Lower leg skin (tissue), 3 donors: ENCODE results near the gene FANCC.

ENCODE experiments used
- POLR2A ChIP-seq, 2 donors: fragments of 450-650 bp; IDR thresholded peaks; one replicate each; pipeline ENCODE4 v1.6.1; 2016 to 2017; ENCODE audit warnings: antibody characterized with exemption in 2 of 2, mild to moderate bottlenecking in 1 of 2, moderate library complexity in 1 of 2
- TF ChIP-seq, protein P1 (sequence below), 3 donors: fragments of 450-650 bp; IDR thresholded peaks; one replicate each; pipeline ENCODE4 v1.5.1; 2016; ENCODE audit warnings: antibody characterized with exemption in 3 of 3, mild to moderate bottlenecking in 3 of 3, moderate library complexity in 2 of 3

DNA sequence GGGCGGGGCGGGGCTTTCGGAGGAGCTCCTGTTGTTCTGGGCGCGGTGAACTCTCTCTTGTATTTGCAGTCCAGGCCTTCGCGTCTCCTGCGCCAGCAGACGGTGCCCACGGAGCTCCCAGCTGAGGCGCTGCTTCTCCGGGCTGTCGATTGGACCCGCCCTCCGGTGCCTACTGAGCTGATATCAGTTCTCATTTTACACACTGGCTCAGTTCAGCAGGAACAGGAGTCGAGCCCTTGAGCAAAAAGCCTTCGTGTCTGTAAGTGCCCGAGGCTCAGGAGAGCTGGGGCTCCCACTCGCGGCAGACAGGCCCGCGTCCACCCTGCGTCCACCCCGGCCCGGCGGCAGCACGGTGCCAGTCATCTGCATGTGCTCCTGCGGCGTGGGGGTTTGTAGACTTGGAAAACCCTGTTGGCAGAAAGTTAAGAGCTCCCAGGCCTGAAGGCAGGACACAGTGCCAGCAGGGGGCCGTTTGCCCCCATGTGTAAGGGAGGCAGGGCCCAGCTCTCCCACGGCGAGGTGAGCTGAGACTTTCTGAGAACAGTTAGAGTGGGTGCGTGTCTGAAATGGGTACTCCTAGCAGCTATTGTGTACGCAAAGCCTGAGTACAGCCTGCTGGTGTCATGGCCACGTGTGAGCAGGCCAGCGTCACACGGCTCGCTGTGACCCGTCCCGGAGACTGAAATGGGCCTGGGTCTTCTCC, 231.5 kb downstream of the FANCC start:
- TF ChIP-seq, protein P1, sequence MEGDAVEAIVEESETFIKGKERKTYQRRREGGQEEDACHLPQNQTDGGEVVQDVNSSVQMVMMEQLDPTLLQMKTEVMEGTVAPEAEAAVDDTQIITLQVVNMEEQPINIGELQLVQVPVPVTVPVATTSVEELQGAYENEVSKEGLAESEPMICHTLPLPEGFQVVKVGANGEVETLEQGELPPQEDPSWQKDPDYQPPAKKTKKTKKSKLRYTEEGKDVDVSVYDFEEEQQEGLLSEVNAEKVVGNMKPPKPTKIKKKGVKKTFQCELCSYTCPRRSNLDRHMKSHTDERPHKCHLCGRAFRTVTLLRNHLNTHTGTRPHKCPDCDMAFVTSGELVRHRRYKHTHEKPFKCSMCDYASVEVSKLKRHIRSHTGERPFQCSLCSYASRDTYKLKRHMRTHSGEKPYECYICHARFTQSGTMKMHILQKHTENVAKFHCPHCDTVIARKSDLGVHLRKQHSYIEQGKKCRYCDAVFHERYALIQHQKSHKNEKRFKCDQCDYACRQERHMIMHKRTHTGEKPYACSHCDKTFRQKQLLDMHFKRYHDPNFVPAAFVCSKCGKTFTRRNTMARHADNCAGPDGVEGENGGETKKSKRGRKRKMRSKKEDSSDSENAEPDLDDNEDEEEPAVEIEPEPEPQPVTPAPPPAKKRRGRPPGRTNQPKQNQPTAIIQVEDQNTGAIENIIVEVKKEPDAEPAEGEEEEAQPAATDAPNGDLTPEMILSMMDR (IDR thresholded peaks at IDR 0.05) = no peak
- no peak for TF ChIP-seq POLR2A (IDR thresholded peaks at IDR 0.05)
